ENCODE measurements around the gene TMEM212. TPM values are rescaled to one million over a fixed set of nuclear protein-coding genes. Genes with fewer than 3 reads are reported as not detected.

The TMEM212 gene
- total RNA-seq, 1 experiment from 2014 or later, result not detected

GRCh38 chr3:171878461-171879225 lies 35.5 kb downstream of the TMEM212 start:
- H2AK5ac ChIP-seq (ENCODE audit: insufficient read length, low read length), result no peak overlapping the region
- no peak overlapping the region for H3T11ph ChIP-seq (ENCODE audit: low read length)
- H3K27ac ChIP-seq (ENCODE audit: insufficient read length, low read depth, low read length), result no peak overlapping the region
- H3K36me3 Mint-ChIP-seq (ENCODE audit: insufficient read depth in 1 of 3, low read depth in 3 of 3), result 0 out of 7 replicates have a peak, but pooled peaks cover 0 to 2% (median 0%) of the 10 kb centered on the region in 3 experiments
- H3K4me1 Mint-ChIP-seq, result peaks cover 57 to 58% of the 10 kb centered on the region in 2 experiments
- peaks cover 2% of the 10 kb centered on the region; the same call in 1 of the 2 replicates for H3K4me1 ChIP-seq (ENCODE audit: insufficient read depth, low read length)
- H3K9me3 ChIP-seq (ENCODE audit: control insufficient read depth, low read depth, low read length), result no peaks in the 10 kb centered on the region
- no peaks in the 10 kb centered on the region for H3K79me1 ChIP-seq (ENCODE audit: insufficient read depth, low read depth, low read length, poor library complexity, severe bottlenecking)
- H4K5ac ChIP-seq (ENCODE audit: insufficient read length, low read depth, low read length), result no peak overlapping the region
- H2BK15ac ChIP-seq (ENCODE audit: low read depth, low read length), result no peak overlapping the region
- no peak overlapping the region for H2BK5ac ChIP-seq (ENCODE audit: insufficient read length, low read length)
- no peak overlapping the region for H2BK20ac ChIP-seq (ENCODE audit: low read depth, low read length, poor library complexity, severe bottlenecking)
- TF ChIP-seq, protein P1, sequence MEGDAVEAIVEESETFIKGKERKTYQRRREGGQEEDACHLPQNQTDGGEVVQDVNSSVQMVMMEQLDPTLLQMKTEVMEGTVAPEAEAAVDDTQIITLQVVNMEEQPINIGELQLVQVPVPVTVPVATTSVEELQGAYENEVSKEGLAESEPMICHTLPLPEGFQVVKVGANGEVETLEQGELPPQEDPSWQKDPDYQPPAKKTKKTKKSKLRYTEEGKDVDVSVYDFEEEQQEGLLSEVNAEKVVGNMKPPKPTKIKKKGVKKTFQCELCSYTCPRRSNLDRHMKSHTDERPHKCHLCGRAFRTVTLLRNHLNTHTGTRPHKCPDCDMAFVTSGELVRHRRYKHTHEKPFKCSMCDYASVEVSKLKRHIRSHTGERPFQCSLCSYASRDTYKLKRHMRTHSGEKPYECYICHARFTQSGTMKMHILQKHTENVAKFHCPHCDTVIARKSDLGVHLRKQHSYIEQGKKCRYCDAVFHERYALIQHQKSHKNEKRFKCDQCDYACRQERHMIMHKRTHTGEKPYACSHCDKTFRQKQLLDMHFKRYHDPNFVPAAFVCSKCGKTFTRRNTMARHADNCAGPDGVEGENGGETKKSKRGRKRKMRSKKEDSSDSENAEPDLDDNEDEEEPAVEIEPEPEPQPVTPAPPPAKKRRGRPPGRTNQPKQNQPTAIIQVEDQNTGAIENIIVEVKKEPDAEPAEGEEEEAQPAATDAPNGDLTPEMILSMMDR (conservative IDR thresholded peaks at IDR 0.05), result no peak
- no peaks in the 10 kb centered on the region for H3K79me2 ChIP-seq (ENCODE audit: insufficient read depth, low read length)
- H3K27me3 ChIP-seq (ENCODE audit: insufficient read depth, low read length), result no peaks in the 10 kb centered on the region
- no peak overlapping the region for H3K18ac ChIP-seq (ENCODE audit: insufficient read length, low read depth, low read length)
- no peaks in the 10 kb centered on the region for H4K20me1 ChIP-seq (ENCODE audit: control insufficient read depth, insufficient read depth, insufficient read length)
- DNase-seq, result no peak
- H3K4me2 ChIP-seq (ENCODE audit: insufficient read depth, insufficient read length, low read length), result no peak overlapping the region
- H3K56ac ChIP-seq (ENCODE audit: insufficient read length, low read depth, low read length), result no peak overlapping the region
- H3K4ac ChIP-seq (ENCODE audit: low read depth, low read length), result no peak overlapping the region
- H4K8ac ChIP-seq (replicated peaks; ENCODE audit: insufficient read length, low read depth, low read length), result no peak overlapping the region
- H3K23ac ChIP-seq (ENCODE audit: insufficient read length, low read depth, low read length), result no peak overlapping the region
- no CpG with 5 or more reads among the region's 4 CpGs for WGBS (ENCODE audit: extremely low coverage, insufficient read length, low lambda C conversion rate)
- no peak overlapping the region for H3K27ac Mint-ChIP-seq
- no peak overlapping the region for H2BK120ac ChIP-seq (ENCODE audit: low read depth, low read length, poor library complexity, severe bottlenecking)
- H3K14ac ChIP-seq (ENCODE audit: insufficient read depth, low read length), result no peak overlapping the region
- no peak overlapping the region for H3K9ac ChIP-seq (ENCODE audit: extremely low read depth, insufficient read length, low read length)
- no peaks in the 10 kb centered on the region for H3K9me3 Mint-ChIP-seq
- no peak overlapping the region for H3K4me3 Mint-ChIP-seq
- H2BK12ac ChIP-seq (ENCODE audit: insufficient read length, low read depth, low read length), result no peak overlapping the region
- H3K23me2 ChIP-seq (ENCODE audit: insufficient read length, low read depth, low read length, poor library complexity, severe bottlenecking), result no peaks in the 10 kb centered on the region
- no peak overlapping the region for H4K91ac ChIP-seq (ENCODE audit: insufficient read length, low read depth, low read length)
- H3K27me3 Mint-ChIP-seq (ENCODE audit: low read depth), result no peaks in the 10 kb centered on the region
- H2AFZ ChIP-seq (ENCODE audit: low read length), result no peak overlapping the region

Data from H9 (cell line).